ENCODE results near the gene ZNF205. TPM values are rescaled to one million over a fixed set of nuclear protein-coding genes. Genes with fewer than 3 reads are reported as not detected.

The ZNF205 gene
- total and polyA plus RNA-seq, 2 of the 8 experiments (the other 6 are each of a cell fraction or from before 2014, with no cell fraction given) = 19.1 to 19.9 TPM

GRCh38 chr16:3112881-3113574, 642 bp downstream of the ZNF205 start:
- WGBS, 2 experiments (ENCODE audit: extremely low coverage in 1 of 2, insufficient coverage in 1 of 2, insufficient read length in 1 of 2, insufficient replicate concordance in 2 of 2, low coverage in 1 of 2, low lambda C conversion rate in 2 of 2, missing lambda C conversion rate in 1 of 2) = 53% methylated on average over 19 of the region's 19 CpGs; no CpG with 5 or more reads in 1 of the 2 experiments
- H3K36me3 ChIP-seq (ENCODE audit: control insufficient read depth in 2 of 4, insufficient read depth in 4 of 4, low read length in 3 of 4) = peaks cover 0 to 11% (median 9%) of the 10 kb centered on the region in 4 experiments; a peak in 7 of 8 replicates
- H3K79me1 ChIP-seq (ENCODE audit: low read depth, low read length) = peaks cover 6% of the 10 kb centered on the region; the same call in 1 of the 2 replicates
- no peak overlapping the region for H2AFZ ChIP-seq (ENCODE audit: low read length)
- peak overlapping the region; percentile 75 for H3K56ac ChIP-seq (replicated peaks; ENCODE audit: insufficient read length, low read depth, low read length)
- H3K14ac ChIP-seq (ENCODE audit: insufficient read length) = no peak overlapping the region
- H2BK20ac ChIP-seq (ENCODE audit: low read length) = no peak overlapping the region
- H3K4me1 ChIP-seq (replicated peaks in 1 of 4; ENCODE audit: control insufficient read depth in 3 of 4, insufficient read depth in 4 of 4, low read length in 3 of 4) = peaks cover 0 to 15% (median 8%) of the 10 kb centered on the region in 4 experiments; a peak in 5 of 7 replicates
- 0 out of 2 replicates have a peak overlapping the region, but pooled peaks have one; percentile 88 for H2BK15ac ChIP-seq (ENCODE audit: low read length)
- peak overlapping the region; percentile 93; the same call in 1 of the 2 replicates for H2BK5ac ChIP-seq (ENCODE audit: low read depth, low read length)
- ChIA-PET POLR2A (ENCODE audit: partially characterized antibody) (interaction anchor here (1.0 to 12.1 kb wide), 8 partner anchors 7 to 47 kb away, joined by 3 to 169 read pairs (median 9); partner anchors contain the start of gene ZSCAN10), CTCF (ENCODE audit: partially characterized antibody) (interaction anchor here (0.6 to 36.8 kb wide), 10 partner anchors 8 to 94 kb away, joined by 3 to 619 read pairs (median 14); partner anchors contain the start of genes ZNF213 and ZSCAN10)
- peaks cover 0 to 4% of the 10 kb centered on the region in 2 experiments for H4K20me1 ChIP-seq (replicated peaks in 1 of 2; ENCODE audit: control insufficient read depth in 1 of 2, insufficient read depth in 2 of 2, low read length in 2 of 2)
- H4K91ac ChIP-seq (replicated peaks; ENCODE audit: insufficient read length, low read length) = peak overlapping the region; percentile 70
- H2BK12ac ChIP-seq (ENCODE audit: low read depth, low read length) = no peak overlapping the region
- no peaks in the 10 kb centered on the region for H3K27me3 ChIP-seq (replicated peaks in 1 of 4; ENCODE audit: control insufficient read depth in 3 of 4, extremely low read depth in 1 of 4, insufficient read depth in 3 of 4, low read length in 3 of 4)
- peak overlapping the region; percentile 59 to 74 (median 64) for H3K9ac ChIP-seq (replicated peaks in 1 of 4; ENCODE audit: extremely low read depth in 1 of 4, low read depth in 3 of 4, low read length in 3 of 4)
- peaks cover 8% of the 10 kb centered on the region for H3K23me2 ChIP-seq (ENCODE audit: low read depth, low read length)
- peak overlapping the region; percentile 79 to 93 for H3K4me2 ChIP-seq (ENCODE audit: insufficient read depth in 1 of 2, low read depth in 2 of 2, low read length in 2 of 2)
- no peak overlapping the region for H2BK120ac ChIP-seq (replicated peaks; ENCODE audit: low read depth, low read length)
- H2AK5ac ChIP-seq (ENCODE audit: low read depth, low read length) = no peak overlapping the region
- peak overlapping the region; percentile 81 for H4K5ac ChIP-seq (ENCODE audit: insufficient read length, low read depth, low read length)
- no peak for FAIRE-seq
- H3K9me3 ChIP-seq (ENCODE audit: insufficient read depth in 2 of 2, low read depth in 1 of 2, low read length in 1 of 2) = no peaks in the 10 kb centered on the region
- no peak overlapping the region; the same call in none of the 2 replicates for H3K18ac ChIP-seq (ENCODE audit: extremely low read depth, low read length)
- no peak overlapping the region for H3K23ac ChIP-seq (ENCODE audit: insufficient read length)
- peak overlapping the region; percentile 82 for H3K4ac ChIP-seq (replicated peaks; ENCODE audit: insufficient read length, low read depth, low read length)
- peak overlapping the region; percentile 51; the same call in 1 of the 2 replicates for H3K27ac ChIP-seq (ENCODE audit: low read depth, low read length)
- H3K79me2 ChIP-seq (ENCODE audit: control insufficient read depth in 1 of 2, insufficient read depth in 2 of 2, low read length in 2 of 2) = peaks cover 0 to 17% of the 10 kb centered on the region in 2 experiments; a peak in 2 of 4 replicates
- no peak for DNase-seq (ENCODE audit: low read depth in 1 of 2, low spot score in 2 of 2)
- peak overlapping the region; percentile 85 to 93 (median 92) for H3K4me3 ChIP-seq (ENCODE audit: extremely low read depth in 1 of 4, insufficient read depth in 2 of 4, low read depth in 3 of 4, low read length in 4 of 4)
- H4K8ac ChIP-seq (ENCODE audit: extremely low read depth, insufficient read depth, low read length) = peak overlapping the region; percentile 92
- no peak for TF ChIP-seq POLR2AphosphoS5 (IDR thresholded peaks at IDR 0.05; ENCODE audit: low read depth, low read length)
- TF ChIP-seq POU5F1 (IDR thresholded peaks at IDR 0.05; ENCODE audit: low read depth, low read length) = no peak
- TF ChIP-seq FOSL1 (IDR thresholded peaks at IDR 0.05; ENCODE audit: insufficient read depth, low read depth, low read length) = no peak
- no peak for TF ChIP-seq NANOG (IDR thresholded peaks at IDR 0.05; ENCODE audit: insufficient read depth, low read depth, low read length, poor library complexity, severe bottlenecking)
- no peak for TF ChIP-seq GTF2F1 (IDR thresholded peaks at IDR 0.05; ENCODE audit: borderline replicate concordance, low read depth, low read length)
- TF ChIP-seq SP1 (IDR thresholded peaks at IDR 0.05; ENCODE audit: low read depth, low read length) = no peak
- TF ChIP-seq ATF2 (IDR thresholded peaks at IDR 0.05; ENCODE audit: low read length) = no peak
- no peak for TF ChIP-seq CBX5 (IDR thresholded peaks at IDR 0.05; ENCODE audit: low read depth, low read length)
- TF ChIP-seq KDM4A (IDR thresholded peaks at IDR 0.05; ENCODE audit: low read depth, low read length, severe bottlenecking) = no peak
- no peak for TF ChIP-seq CHD2 (IDR thresholded peaks at IDR 0.05; ENCODE audit: low read length)

All from H1 (cell line).